ENCODE data around the gene A3GALT2. TPM values are rescaled to one million over a fixed set of nuclear protein-coding genes. Genes with fewer than 3 reads are reported as not detected.

The A3GALT2 gene
- total RNA-seq, 2 donors from 2014 or later = 0.37 TPM; not detected in 1

DNA sequence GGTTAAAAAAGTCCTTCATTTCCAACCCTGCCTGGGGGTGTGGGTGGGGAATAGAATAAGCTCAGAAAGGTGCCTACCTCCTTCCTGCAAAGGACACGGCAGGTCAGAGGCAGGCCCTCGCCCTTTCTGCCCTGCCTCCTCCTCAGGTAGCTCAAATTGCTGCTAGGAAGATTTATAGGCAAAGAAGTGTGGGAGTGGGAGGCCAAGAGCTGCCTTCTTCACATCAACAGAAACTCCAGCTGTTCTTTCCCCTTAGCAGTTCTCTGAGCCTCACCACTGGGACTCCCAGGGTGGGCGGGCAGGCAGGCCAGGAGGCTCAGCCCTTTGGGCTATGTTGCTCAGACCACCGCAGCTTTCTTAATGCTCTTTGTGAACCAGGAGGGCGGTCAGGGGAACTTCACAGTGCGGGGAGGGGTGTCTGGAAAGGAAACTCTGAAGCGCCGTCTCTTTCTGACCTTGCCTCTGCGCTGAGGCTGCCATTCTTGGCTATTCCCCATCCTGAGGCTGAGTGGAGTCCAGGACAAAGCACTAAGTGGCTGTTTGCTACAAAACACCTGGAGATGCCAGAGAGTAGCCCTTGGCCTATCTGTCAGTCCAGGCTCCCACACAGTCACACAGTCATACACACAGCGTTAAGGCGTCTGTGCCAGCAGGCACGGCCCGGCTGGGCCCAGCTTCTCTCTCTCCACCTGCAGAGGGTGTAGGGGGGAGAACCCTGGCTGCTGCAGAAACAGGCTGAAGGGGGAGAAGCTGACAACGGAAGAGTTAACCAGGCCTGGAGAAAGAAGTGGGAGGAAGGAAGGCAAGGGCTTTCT is 3.0 kb upstream of the A3GALT2 start:
- peaks cover 5% of the 10 kb centered on the region for H3K36me3 Mint-ChIP-seq (ENCODE audit: low read depth)
- H3K4me3 Mint-ChIP-seq = no peak overlapping the region
- H3K27me3 Mint-ChIP-seq = peaks cover 2% of the 10 kb centered on the region
- no peak for ATAC-seq
- peaks cover 2% of the 10 kb centered on the region for H3K4me1 Mint-ChIP-seq
- H3K27ac Mint-ChIP-seq = no peak overlapping the region
- DNase-seq = no peak
- no peaks in the 10 kb centered on the region for H3K9me3 ChIP-seq (ENCODE audit: control insufficient read depth, low read length, poor library complexity, severe bottlenecking)

GRCh38 chr1:33322870-33323585 is 2.1 kb upstream of the A3GALT2 start:
- no peak for ATAC-seq
- no peak for DNase-seq
- Mint-ChIP-seq H3K4me1 (peaks cover 8% of the 10 kb centered on the region), H3K27me3 (peaks cover 7% of the 10 kb centered on the region), H3K36me3 (ENCODE audit: low read depth) (peaks cover 5% of the 10 kb centered on the region), H3K4me3 (no peak overlapping the region), H3K27ac (no peak overlapping the region)
- H3K9me3 ChIP-seq (ENCODE audit: control insufficient read depth, low read length, poor library complexity, severe bottlenecking) = no peaks in the 10 kb centered on the region

- H3K36me3 Mint-ChIP-seq (ENCODE audit: low read depth) = peaks cover 5% of the 10 kb centered on the region
- ATAC-seq (no peak), DNase-seq (no peak)
- peaks cover 8% of the 10 kb centered on the region for H3K4me1 Mint-ChIP-seq
- H3K27me3 Mint-ChIP-seq = peaks cover 7% of the 10 kb centered on the region
- H3K27ac Mint-ChIP-seq = no peak overlapping the region
- no peak overlapping the region for H3K4me3 Mint-ChIP-seq
- no peaks in the 10 kb centered on the region for H3K9me3 ChIP-seq (ENCODE audit: control insufficient read depth, low read length, poor library complexity, severe bottlenecking)
Measured at GRCh38 chr1:33322109-33322508, 1.2 kb upstream of the A3GALT2 start.

DNA sequence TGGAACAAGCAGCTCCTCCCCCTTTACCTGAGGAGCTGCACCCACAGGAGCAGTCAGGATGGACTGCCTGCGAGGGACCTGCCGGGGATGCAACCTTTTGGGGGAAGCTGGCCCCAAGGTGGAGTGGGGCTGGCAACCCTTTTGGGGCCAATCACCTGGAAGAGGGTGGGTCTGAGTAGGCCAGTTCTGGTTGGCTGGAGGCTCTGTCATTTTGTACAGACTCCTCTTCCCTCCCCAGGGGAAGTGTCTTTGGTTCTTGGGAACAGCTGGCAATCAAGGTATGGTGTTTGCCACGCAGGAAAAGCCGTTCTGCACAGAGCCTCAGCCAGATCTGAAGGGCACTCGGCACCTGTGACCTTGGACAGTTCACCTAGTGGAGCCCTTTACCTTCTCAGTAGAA is 280 bp upstream of the A3GALT2 start:
- ATAC-seq (no peak), DNase-seq (no peak)
- H3K9me3 ChIP-seq (ENCODE audit: control insufficient read depth, low read length, poor library complexity, severe bottlenecking) = no peaks in the 10 kb centered on the region
- Mint-ChIP-seq H3K27me3 (peaks cover 10% of the 10 kb centered on the region), H3K27ac (peak overlapping the region; percentile 24), H3K36me3 (ENCODE audit: low read depth) (peaks cover 6% of the 10 kb centered on the region), H3K4me3 (no peak overlapping the region), H3K4me1 (peaks cover 12% of the 10 kb centered on the region)

DNA sequence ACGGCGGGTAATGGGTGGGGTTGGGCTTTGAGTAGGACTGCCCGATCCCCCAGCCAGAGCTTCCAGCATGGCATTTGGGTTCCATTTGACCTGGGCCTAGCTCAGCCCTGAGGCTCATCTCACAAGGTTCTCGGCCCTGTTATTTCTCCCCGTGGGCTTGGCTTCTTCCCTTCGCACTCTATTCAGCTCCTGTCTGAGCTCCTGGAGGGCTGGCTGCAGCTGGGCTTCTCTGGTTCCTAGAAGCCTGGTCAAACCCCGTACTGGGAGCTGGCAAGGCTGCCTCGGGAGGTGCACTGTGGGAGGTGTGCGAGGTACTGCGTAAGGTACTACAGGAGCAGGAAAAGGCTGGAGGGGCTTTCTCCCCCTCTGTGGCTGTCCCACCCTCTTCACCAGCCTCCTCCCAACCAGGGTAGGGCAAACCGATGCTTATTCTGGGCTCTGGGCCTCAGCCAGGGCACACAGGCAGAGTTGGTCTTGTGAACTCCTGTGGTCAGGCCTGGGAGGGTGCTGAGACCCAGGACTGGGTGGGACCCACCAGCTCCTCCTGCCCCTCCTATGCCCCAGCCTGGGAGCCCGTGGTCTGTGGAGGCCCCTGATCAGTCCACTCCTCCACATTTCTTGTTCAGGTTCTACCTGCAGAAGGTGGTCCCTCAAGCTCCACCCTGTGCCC is 814 bp downstream of the A3GALT2 start:
- Mint-ChIP-seq H3K27ac (no peak overlapping the region), H3K4me3 (peak overlapping the region; percentile 15), H3K27me3 (peaks cover 18% of the 10 kb centered on the region), H3K36me3 (ENCODE audit: low read depth) (peaks cover 2% of the 10 kb centered on the region), H3K4me1 (peaks cover 12% of the 10 kb centered on the region)
- no peaks in the 10 kb centered on the region for H3K9me3 ChIP-seq (ENCODE audit: control insufficient read depth, low read length, poor library complexity, severe bottlenecking)
- no peak for DNase-seq
- no peak for ATAC-seq

DNA sequence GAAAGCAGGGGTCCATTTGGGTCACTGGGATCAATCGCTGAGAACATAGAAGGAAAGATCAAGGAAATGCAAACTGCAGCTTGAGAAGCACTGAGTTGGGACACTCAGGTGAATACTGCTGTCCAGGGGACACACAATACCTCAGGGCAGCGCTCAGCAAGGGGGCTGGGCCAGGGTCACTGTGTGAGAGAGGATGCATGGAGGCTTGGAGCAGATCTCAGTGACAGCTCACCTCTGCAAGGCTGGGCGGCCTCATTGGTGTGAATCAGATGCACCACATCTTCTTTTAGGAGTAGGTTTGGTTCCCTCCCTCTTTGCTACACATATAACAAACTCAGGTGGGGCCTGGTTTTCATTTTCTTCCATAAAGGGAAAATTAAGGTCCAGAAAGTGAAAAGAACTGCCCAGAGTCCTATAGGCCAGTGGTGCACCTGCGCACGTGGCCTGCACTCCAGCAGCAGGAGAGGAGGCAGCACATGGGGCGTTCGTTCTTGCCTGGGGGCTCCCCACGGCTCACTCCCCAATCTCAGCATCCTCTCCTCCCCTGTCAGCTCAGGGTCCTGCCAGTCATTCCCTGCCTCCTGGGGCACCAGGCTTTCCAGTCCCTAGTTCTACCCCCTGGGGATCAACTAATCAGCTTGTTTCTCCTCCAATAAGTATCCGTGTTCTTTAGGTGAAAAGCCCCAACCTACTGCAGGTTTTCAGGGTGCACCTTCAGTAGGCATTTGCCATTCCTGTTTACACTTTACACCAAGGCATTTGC is 1.5 kb downstream of the A3GALT2 start:
- Mint-ChIP-seq H3K27ac (peak overlapping the region; percentile 79), H3K4me1 (peaks cover 15% of the 10 kb centered on the region), H3K4me3 (no peak overlapping the region), H3K36me3 (ENCODE audit: low read depth) (peaks cover 4% of the 10 kb centered on the region), H3K27me3 (peaks cover 23% of the 10 kb centered on the region)
- DNase-seq (no peak), ATAC-seq (no peak)
- H3K9me3 ChIP-seq (ENCODE audit: control insufficient read depth, low read length, poor library complexity, severe bottlenecking) = no peaks in the 10 kb centered on the region

- Mint-ChIP-seq H3K4me3 (no peak overlapping the region), H3K27me3 (peaks cover 25% of the 10 kb centered on the region), H3K27ac (no peak overlapping the region), H3K4me1 (peaks cover 16% of the 10 kb centered on the region), H3K36me3 (ENCODE audit: low read depth) (peaks cover 5% of the 10 kb centered on the region)
- H3K9me3 ChIP-seq (ENCODE audit: control insufficient read depth, low read length, poor library complexity, severe bottlenecking) = no peaks in the 10 kb centered on the region
- no peak for ATAC-seq
- no peak for DNase-seq
Measured at GRCh38 chr1:33317946-33318345, 3.0 kb downstream of the A3GALT2 start.

- no peaks in the 10 kb centered on the region for H3K9me3 ChIP-seq (ENCODE audit: control insufficient read depth, low read length, poor library complexity, severe bottlenecking)
- Mint-ChIP-seq H3K36me3 (ENCODE audit: low read depth) (peaks cover 7% of the 10 kb centered on the region), H3K27me3 (peaks cover 25% of the 10 kb centered on the region), H3K4me3 (no peak overlapping the region), H3K27ac (no peak overlapping the region), H3K4me1 (peaks cover 16% of the 10 kb centered on the region)
- DNase-seq (no peak), ATAC-seq (no peak)
Measured at GRCh38 chr1:33317354-33317753, 3.5 kb downstream of the A3GALT2 start.

- H3K27me3 Mint-ChIP-seq = peaks cover 30% of the 10 kb centered on the region
- peak overlapping the region; percentile 41 for H3K27ac Mint-ChIP-seq
- peaks cover 7% of the 10 kb centered on the region for H3K36me3 Mint-ChIP-seq (ENCODE audit: low read depth)
- H3K4me1 Mint-ChIP-seq = peaks cover 16% of the 10 kb centered on the region
- no peaks in the 10 kb centered on the region for H3K9me3 ChIP-seq (ENCODE audit: control insufficient read depth, low read length, poor library complexity, severe bottlenecking)
- H3K4me3 Mint-ChIP-seq = no peak overlapping the region
- ATAC-seq = no peak
- no peak for DNase-seq
Measured at GRCh38 chr1:33316601-33317000, 4.3 kb downstream of the A3GALT2 start.

GRCh38 chr1:33314416-33314815 is 6.5 kb downstream of the A3GALT2 start:
- no peak overlapping the region for H3K4me3 Mint-ChIP-seq
- peak overlapping the region; percentile 24 for H3K27ac Mint-ChIP-seq
- H3K27me3 Mint-ChIP-seq = peaks cover 39% of the 10 kb centered on the region
- H3K9me3 ChIP-seq (ENCODE audit: control insufficient read depth, low read length, poor library complexity, severe bottlenecking) = no peaks in the 10 kb centered on the region
- peaks cover 21% of the 10 kb centered on the region for H3K4me1 Mint-ChIP-seq
- H3K36me3 Mint-ChIP-seq (ENCODE audit: low read depth) = peaks cover 10% of the 10 kb centered on the region
- ATAC-seq (no peak), DNase-seq (no peak)

DNA sequence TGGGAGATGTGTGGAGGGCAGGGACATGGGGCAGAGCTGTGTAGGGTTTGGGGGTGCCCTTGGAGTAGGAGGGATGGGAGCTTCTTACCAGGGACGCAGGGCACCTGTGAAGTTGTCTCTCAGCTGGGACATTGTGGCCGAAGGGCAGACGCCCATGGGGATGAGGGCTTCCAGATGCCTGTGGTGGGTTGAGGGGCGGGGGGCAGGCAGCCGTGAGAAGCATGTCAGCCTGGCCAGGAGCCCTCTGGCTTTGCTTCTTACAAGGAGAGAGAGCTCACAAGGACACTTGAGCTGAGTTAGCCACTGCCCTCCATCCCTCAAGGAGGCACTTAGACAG is 8.5 kb downstream of the A3GALT2 start:
- Mint-ChIP-seq H3K27ac (no peak overlapping the region), H3K4me1 (peaks cover 13% of the 10 kb centered on the region), H3K36me3 (ENCODE audit: low read depth) (peaks cover 10% of the 10 kb centered on the region), H3K27me3 (peaks cover 32% of the 10 kb centered on the region), H3K4me3 (no peak overlapping the region)
- H3K9me3 ChIP-seq (ENCODE audit: control insufficient read depth, low read length, poor library complexity, severe bottlenecking) = no peaks in the 10 kb centered on the region
- ATAC-seq (no peak), DNase-seq (no peak)

- H3K27ac Mint-ChIP-seq = no peak overlapping the region
- H3K27me3 Mint-ChIP-seq = peaks cover 32% of the 10 kb centered on the region
- ATAC-seq (no peak), DNase-seq (no peak)
- H3K36me3 Mint-ChIP-seq (ENCODE audit: low read depth) = peaks cover 10% of the 10 kb centered on the region
- H3K9me3 ChIP-seq (ENCODE audit: control insufficient read depth, low read length, poor library complexity, severe bottlenecking) = no peaks in the 10 kb centered on the region
- H3K4me3 Mint-ChIP-seq = peak overlapping the region; percentile 50
- peaks cover 13% of the 10 kb centered on the region for H3K4me1 Mint-ChIP-seq
Measured at GRCh38 chr1:33311706-33312412, 9.0 kb downstream of the A3GALT2 start.
